ENCODE data around the gene TCF7L2.

Gene TCF7L2

DNA sequence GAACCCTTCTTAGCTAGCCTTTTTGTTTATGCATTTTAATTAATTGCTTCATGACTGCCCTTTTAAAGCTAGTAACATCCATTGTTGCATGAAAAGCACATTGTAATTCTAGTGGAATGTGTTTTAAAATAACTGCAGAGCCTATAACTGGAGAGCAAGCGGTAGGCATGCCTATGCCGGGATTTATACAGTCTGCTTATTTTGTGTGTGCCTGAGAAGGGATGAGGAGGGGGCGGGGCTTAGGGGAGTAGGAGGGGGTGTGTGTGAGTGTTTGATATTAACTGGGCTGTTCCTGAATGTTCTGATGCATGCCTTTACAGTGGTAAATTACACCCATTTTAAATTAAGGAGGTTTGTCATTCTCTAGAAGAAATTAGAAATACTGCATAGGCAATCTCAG, 208.1 kb downstream of the TCF7L2 start:
- DNase-seq = peak; percentile 44

DNA sequence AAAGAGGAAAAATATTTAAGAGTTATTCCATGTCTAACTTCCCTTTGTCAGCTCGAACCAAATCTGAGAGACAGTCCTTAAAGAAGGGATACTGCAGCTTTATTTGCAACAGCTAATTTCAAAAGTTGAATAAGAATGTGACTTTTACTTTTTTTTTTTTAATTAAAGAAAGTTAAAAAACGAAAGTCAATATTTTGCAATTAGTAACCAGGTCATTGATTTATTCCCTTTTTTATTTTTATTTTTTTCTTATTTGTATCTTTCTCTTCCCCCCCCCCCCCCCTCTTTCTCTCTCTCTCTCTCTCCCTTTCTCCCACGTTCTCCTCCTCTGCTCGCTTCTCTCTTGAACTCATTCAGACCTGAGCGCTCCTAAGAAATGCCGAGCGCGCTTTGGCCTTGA, 209.5 kb downstream of the TCF7L2 start:
- no peak for DNase-seq

DNA sequence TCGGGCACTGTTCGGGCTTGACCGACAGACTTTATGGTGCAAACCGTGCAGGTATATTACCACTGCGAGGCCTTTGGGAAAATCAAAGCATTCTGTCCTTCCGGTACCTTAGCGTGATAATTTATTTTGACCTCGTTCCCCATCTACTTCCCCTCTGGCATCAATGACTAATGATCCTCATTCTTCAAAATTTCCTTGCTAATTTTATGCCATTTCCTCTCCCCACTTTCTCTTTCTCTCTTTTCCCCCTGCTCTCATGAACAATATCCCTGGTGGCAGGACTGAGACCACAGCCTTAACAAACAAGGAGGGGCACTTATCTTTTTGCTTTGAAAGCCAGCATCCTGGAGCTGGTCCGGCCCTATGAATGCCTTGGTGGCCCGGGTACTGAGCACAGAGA, 210.6 kb downstream of the TCF7L2 start:
- DNase-seq = no peak

DNA sequence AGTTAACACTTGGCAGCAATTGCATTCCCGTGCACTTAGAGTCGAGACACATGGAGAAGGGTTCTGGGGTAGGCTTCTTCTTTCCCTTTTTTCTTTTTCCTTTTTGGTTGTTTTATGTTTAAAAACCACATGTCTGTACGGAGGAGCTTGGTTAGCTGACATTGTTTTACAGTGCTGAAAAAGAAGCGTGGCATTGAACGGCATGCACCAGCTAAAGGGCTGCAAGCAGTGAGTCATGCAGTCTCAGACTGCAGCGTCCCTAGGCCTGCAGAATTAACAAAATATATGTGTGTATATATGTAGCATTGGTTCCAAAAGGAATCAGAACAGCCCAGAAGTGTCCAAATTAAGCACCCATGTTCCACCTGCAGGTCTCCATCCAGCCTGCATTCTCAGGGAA, 211.0 kb downstream of the TCF7L2 start:
- DNase-seq = peak; percentile 30

DNA sequence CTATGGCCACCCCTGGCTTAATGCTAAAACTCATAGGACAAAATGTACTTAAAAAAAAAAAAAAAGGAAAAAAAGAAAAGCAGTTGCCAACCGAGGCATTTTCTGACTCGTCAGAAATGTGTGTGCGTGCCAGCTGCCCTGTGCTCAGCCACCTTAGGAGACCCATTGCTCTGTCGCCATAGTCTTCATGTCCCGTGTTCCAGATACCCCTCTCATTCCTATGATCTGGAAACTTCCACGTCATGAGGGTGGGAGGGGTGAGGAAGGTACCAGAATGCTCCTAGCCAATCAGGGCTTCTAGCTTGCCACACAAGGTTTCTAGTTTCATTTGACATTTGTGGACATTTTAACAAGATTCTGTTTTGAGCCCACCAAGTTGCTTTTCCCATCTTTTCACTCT, 212.9 kb downstream of the TCF7L2 start:
- DNase-seq = no peak

DNA sequence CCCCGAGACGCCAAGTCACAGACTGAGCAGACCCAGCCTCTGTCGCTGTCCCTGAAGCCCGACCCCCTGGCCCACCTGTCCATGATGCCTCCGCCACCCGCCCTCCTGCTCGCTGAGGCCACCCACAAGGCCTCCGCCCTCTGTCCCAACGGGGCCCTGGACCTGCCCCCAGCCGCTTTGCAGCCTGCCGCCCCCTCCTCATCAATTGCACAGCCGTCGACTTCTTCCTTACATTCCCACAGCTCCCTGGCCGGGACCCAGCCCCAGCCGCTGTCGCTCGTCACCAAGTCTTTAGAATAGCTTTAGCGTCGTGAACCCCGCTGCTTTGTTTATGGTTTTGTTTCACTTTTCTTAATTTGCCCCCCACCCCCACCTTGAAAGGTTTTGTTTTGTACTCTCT, 215.6 kb downstream of the TCF7L2 start:
- DNase-seq = no peak

DNA sequence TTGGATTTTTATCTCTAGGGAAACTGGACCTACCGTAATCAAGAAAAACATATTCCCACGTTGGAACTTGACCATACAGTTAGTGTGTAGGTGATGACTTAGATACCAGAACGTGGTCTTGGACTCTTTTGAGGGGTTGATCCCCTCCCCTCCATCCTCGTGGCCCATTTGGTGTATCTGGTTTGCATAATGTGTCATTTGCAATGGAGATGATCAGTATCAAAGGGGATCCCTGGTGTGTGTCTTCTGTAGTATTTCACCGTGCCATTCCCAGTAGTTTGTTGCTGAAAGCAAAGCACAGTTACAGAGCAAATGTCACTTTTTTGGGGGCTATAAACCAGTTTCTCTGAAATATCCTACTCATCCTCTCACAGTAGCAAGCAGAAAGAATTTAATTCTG, 217.7 kb downstream of the TCF7L2 start:
- DNase-seq = no peak

DNA sequence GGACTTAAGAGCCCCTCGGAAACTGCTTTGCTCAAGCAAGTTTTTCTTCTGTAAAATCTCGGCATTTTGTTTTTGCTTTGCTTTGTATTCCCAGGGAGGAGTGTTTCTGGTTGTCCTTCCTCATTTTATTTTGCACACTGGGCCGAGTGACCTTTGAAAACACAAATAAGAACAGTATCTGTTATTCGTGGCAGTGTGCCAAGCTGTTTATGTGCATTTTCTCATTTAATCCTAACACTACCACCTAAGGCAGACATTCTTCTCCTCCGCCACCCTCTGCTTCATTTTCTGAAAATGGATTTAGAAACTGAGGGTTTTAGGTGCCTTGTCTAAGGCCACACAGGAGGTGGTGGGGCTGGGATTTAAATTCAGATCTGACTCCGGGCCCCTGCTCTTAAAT, 218.5 kb downstream of the TCF7L2 start:
- DNase-seq = no peak

DNA sequence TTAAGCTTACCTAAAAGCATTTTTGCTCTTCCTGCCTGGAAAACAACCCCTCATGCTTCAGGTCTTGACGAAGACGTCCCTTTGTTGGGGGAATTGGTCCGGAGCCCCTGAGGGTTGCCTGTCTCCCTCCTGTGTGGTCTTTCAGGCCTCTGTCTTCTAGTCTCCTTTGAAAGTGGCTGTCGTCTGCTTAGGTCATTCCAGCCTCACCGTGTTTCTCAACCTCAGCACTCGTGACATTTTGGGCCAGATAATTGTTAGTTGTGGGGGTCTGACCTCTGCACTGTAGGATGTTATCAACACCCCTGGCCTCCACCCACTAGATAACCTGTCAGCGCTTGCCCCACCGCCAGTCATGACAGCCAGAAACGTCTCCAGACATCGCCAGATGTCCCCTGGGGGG, 219.1 kb downstream of the TCF7L2 start:
- no peak for DNase-seq

DNA sequence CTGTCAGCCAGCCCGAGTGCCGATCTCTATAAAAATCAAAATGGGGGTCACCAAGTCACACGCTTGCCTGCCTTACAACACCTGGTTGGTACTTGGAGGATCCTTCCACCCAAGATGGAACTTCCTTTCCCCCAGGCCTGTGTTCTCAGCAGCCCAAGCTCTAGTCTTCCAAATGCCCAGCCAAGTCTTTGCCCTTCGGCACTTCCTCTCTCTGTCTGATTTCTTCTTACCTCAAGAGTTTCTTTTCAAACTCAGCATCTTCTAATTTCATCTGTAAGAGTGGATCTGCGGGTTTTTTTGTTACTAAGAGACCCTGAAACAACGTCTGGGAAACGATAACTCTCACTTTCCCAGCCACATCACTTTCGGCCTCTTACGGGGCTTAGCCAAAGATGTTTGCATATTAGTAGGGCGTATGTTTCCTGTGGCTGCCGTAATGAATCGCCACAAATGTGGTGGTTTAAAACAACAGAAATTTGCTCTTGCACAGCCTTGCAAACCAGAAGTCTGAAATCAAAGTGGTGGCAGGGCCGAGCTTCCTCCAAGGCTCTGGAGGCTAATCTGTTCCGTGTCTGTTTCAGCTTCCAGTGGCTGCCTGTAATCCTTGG, 219.9 kb downstream of the TCF7L2 start:
- no peak for DNase-seq

DNA sequence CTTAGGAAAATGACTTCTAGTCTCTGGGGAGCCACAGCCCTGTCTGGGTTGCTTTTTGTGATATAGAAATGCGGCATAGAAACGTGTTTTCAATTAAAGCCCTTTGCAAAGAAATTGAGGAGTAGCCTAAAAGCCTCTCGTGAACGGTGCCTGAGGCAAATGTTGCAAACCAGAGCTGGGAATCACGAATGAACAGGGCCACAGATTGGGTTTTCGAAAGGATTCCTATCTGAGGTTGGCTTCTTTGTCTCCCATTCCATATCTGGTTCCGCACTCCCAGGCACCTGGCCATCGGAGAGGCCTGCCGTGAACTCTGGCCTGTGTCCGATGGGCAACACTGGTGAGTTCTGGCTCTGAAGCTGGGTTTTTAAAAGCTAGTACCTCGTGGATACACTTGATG, 221.6 kb downstream of the TCF7L2 start:
- no peak for DNase-seq

DNA sequence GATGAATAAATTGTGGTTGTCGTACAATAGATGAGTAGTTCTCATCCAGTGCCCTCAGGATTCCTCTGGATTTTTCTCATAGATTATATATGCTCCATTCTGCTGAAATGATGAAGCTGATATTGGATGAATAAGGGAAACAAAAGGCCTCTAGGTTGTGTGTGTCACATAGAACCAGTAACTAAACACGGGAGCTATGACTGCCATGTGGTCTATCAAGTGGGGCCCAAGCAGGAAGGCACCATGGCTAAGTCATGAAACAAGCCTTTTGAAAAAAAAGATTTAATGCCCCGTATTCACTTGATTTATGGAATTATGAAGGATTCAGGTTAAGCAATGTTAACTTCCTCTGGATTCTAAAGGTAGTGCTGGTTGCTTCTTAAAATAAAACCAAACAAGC, 225.1 kb downstream of the TCF7L2 start:
- DNase-seq = no peak

DNA sequence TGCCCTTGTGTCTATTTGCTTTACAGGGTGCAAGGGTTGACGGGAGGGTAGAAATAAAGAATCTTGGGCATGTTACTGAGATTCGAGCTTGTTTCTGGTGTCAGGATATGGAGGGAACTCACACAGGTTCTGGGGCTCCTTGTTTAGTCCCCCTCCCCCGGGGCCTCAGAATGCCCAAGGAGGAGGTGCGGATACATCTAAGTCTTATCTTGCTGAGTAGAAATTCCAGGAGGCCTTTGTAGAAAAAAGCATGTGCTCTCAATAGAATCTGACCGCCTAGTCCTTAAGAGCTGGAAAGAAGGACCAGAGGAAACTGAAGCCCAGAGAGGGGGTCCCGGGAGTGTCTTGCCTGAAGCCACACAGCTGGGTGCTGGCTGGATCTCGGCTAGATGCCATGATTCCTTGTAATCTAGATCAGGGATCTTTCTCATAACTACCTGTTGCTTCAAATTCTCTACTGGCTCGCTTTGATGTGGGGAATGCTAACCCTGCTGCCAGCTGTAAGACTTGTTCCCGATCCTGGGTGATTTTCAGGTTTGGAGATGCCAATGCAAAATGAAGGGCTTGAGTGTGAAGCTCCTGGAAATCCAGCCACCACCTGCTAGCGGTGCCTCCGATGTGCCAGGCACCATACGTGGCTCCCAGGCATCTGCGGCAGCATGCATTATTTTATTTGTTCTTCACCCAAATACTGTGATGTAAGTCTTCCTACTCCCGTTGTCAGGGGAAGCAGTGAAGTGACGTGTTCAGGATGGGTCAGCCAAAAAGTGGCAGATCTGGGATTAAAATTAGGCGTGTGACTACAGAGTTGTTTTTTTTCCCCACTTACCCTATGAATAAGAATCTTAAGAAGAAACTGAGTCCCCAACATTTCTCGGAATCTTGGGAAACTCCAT, 226.0 kb downstream of the TCF7L2 start:
- DNase-seq = no peak

DNA sequence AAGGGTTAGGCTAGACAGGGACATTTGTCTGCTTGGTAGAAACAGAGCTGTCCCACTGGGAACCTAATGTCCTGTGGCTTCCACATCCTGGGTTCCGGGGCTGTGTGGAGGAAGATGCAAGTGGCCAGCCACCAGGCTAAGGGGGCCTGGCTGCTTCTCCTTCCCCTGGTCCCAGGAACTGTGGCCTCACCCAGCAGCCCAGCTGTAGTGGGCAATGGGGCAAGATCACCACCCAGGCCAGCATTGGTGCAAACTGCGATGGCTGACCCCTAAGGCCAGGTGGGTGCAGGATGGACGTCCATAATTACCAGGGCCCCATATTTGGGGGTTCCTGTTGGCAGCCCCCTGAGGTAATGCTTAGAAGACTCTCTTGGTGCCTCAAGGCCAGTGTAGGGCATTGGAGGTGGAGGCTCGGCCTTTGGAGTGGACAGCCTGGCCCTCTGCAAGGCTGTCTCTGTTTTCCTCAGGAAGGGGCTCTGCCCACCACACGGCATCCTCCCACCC, 226.7 kb downstream of the TCF7L2 start:
- DNase-seq = no peak

DNA sequence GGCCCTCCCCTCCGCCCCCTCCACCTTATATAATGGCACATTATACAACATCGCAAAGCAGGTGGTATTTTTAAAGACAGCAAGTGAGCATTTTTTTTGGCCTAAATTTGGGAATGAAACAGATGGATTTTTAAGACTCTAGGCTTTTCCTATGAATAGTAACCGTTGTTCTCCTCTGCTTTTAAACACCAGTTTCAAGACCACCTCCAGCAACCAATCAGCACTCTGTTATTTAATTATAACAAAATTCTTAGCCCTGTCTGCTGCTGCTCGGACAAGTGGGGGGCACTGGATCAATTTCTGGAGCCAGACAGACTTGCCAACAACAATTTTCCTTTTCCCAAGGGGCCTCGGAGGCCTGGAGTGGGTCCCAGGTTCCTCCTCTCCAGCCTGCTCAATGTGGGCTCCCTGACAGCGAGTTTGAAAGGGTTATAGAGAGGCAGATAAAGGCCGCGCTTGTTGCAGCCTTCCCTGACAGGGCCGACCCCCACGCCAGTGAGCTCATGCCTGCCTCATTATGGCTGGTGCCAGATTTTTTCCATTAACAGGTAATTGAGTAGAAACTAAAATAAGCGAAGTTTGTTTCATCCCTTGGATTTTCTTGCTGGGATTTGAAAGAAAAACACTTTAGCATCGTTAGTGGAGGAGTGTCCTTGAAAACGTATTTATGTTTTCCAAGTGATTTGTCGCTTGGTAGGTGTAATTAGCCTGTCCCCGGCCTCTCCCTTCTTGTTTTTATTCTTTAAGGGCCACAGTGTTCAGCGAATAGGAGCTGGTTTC, 227.3 kb downstream of the TCF7L2 start:
- no peak for DNase-seq

DNA sequence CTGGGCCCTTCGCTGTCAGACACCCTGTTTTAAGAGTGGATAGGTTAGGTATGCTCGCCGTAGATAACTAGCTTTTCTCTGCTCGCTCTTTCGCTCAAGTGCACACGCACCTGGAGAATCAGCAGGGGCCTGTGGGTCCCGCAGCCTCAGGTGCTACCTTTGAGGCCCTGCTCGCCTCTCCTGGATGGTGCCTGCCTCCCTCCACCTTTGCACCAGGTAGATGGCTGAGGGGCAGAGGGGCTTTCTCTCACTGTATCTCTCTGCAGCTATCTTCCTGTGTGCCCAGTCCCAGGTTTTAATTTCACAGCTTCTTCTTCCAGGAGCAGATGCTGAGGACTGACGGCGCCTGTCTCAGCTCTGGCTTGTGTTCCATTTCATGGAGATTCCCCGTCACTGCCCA, 227.9 kb downstream of the TCF7L2 start:
- DNase-seq = no peak

DNA sequence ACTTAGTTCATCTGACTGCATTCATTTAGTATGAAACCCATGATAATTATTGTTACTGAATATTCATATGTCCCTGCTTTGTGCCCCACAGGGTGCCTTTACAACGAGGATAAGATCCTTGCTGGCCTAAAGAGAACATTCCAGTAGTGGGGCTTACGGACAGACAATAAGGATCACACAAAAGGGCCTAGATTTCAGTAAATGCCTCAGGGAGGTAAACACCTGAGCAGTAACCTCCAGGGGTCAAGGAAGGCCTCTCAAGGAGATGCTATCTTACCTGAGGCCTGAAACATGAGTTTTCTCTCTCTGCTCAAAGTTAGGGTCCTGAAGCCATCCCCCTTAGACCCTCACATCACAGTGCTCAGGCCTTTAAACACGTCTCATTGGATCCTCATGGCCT, 228.7 kb downstream of the TCF7L2 start:
- no peak for DNase-seq

DNA sequence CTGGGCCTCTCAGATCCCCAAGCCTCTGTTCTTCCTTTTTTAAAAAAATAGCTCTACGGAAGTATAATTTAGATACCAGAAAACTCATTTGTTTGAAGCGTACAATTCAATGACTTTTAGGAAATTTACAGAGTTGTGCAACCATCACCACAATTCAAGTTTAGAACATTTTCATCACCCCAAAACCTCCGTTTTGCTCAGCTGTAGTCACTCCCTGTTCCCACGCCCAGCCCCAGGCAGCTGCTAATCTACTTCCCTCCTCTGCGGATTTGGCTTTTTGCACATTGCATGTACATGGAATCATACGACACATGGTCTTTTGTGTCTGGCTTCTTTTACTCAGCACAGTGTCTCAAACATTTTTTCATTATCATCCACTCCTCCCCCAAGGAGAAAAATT, 229.2 kb downstream of the TCF7L2 start:
- DNase-seq = peak; percentile 15

DNA sequence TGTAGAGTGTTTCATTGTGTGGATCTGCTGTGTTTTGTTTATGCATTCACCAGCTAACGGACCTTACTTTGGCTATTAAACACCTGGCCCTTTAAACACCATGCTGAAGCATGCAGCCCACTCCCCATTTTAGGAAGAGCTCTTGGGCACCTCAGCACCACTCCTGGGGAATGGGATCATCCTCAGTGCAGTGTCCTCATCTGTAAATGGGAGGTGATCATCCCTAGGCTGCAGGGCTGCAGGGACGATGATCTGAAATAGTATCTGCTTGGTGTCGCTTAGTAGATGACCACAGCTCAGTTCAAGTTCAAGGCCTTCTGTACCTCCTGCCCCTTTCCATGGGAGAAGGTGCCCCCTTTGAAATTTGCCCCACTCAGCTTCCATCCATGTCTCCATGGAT, 229.9 kb downstream of the TCF7L2 start:
- no peak for DNase-seq

DNA sequence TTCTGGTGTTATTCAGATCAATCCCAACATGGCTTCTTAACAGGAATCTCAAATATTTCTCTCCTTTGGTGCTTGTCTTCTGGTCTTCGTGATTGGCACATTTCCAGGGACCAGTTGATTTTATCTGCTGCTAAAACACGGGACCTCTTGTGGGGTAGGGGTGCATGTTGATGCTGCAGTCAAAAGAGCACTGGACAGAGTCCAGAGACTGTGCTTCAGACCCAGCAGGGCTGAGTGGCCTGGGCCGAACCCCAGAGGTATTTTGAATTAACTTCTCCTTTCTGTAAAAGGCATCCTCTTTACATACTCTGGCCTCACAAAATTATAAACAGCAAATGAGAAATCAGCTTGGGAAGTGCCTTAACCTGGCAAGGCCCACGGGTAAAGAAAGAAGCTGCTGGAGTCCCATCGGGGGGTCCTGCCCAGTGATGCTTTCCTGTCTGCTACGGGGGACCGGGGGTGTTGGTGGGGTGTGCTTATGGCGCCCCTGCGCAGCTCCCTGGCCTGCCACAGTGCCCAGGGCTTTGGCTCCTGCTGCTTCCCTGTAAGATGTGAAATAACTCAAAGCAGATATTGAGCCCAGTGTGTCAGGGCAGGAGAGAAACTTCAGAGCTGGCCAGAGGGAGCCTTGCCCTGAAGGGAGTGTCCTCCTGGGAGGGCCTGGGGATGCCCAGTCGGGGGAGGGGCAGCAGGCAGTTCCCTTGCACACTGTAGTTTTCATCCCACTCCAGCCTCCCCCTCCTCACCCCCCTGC, 230.5 kb downstream of the TCF7L2 start:
- peak; percentile 30 for DNase-seq

DNA sequence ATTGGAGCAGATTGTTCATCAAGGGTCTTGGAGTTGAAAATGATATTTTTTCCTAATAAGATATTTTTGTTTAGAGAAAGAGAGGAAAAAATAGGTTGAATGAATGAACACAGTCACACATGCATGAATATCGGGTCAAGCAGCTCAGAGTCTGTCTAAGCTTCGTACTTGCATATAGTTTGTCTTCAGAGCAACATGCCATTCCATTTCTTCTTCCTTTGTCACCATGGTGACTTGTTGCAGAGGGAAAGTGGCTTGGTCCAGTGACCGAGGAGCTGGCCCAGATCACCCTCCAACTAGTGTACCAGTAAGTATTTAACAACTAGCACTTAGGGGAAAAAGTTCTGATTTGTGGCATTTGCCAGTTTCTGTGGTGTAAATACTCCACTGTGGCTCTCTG, 232.1 kb downstream of the TCF7L2 start:
- no peak for DNase-seq

DNA sequence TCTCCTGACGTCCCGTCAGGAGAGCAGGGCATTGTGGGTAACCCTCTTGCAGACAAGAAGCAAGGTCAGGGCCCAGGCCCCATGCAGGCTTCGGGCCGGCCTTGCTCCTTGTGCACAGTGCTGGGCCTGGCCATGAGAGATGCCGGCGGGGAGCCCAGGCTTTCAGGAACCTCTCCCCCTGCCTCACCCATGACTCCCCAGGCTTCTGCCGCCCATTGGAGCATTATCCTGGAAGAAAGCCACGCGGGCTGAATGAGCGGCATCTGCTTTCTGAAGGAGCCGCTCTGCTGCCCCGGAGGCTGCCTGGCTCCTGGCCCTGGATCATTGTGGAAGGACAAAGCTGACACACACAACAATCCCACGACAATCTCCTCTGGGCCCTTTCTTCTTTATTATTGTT, 233.5 kb downstream of the TCF7L2 start:
- no peak for DNase-seq

Measured in fibroblast of skin of right biceps (primary cell).